ENCODE data around the gene ADORA2A.

Gene ADORA2A

GRCh38 chr22:24433828-24434470 is 6.5 kb downstream of the ADORA2A start:
- DNase-seq = no peak

- no peak for DNase-seq
These were observed 7.3 kb downstream of the ADORA2A start for GRCh38 chr22:24434471-24435322.

- DNase-seq = no peak
These were observed 7.9 kb downstream of the ADORA2A start for GRCh38 chr22:24435323-24435645.

GRCh38 chr22:24435861-24436371 is 8.5 kb downstream of the ADORA2A start:
- DNase-seq = no peak

- no peak for DNase-seq
These were observed 9.2 kb downstream of the ADORA2A start for GRCh38 chr22:24436553-24436952.

GRCh38 chr22:24437091-24437490 is 9.7 kb downstream of the ADORA2A start:
- DNase-seq = no peak

GRCh38 chr22:24437741-24438328 is 10.4 kb downstream of the ADORA2A start:
- no peak for DNase-seq

- DNase-seq = no peak
These were observed 12.9 kb downstream of the ADORA2A start for GRCh38 chr22:24440270-24440717.

GRCh38 chr22:24440718-24441405 is 13.5 kb downstream of the ADORA2A start:
- no peak for DNase-seq

- DNase-seq = no peak
These were observed 14.3 kb downstream of the ADORA2A start for GRCh38 chr22:24441406-24442351.

GRCh38 chr22:24442352-24442744 is 14.9 kb downstream of the ADORA2A start:
- DNase-seq = no peak

- DNase-seq = no peak
These were observed 16.3 kb downstream of the ADORA2A start for GRCh38 chr22:24443668-24444067.

- no peak for DNase-seq
These were observed 16.9 kb downstream of the ADORA2A start for GRCh38 chr22:24444251-24444650.

GRCh38 chr22:24444729-24445466 is 17.5 kb downstream of the ADORA2A start:
- no peak for DNase-seq

- no peak for DNase-seq
These were observed 18.3 kb downstream of the ADORA2A start for GRCh38 chr22:24445481-24446259.

- DNase-seq = no peak
These were observed 18.8 kb downstream of the ADORA2A start for GRCh38 chr22:24446260-24446611.

GRCh38 chr22:24450610-24451009 is 23.2 kb downstream of the ADORA2A start:
- no peak for DNase-seq

- no peak for DNase-seq
These were observed 23.8 kb downstream of the ADORA2A start for GRCh38 chr22:24451162-24451561.

- no peak for DNase-seq
These were observed 26.5 kb downstream of the ADORA2A start for GRCh38 chr22:24453853-24454252.

- no peak for DNase-seq
These were observed 27.6 kb downstream of the ADORA2A start for GRCh38 chr22:24455039-24455438.

Data from NCI-H187 treated with DMSO at 0.1 percent for 48 hours (cell line).